Measurements from ENCODE around the gene CHAT. TPM values are rescaled to one million over a fixed set of nuclear protein-coding genes. Genes with fewer than 3 reads are reported as not detected.

The CHAT gene
- total and polyA plus RNA-seq, 3 donors from 2014 or later: 0.75 to 1.7 (median 0.93) TPM

DNA sequence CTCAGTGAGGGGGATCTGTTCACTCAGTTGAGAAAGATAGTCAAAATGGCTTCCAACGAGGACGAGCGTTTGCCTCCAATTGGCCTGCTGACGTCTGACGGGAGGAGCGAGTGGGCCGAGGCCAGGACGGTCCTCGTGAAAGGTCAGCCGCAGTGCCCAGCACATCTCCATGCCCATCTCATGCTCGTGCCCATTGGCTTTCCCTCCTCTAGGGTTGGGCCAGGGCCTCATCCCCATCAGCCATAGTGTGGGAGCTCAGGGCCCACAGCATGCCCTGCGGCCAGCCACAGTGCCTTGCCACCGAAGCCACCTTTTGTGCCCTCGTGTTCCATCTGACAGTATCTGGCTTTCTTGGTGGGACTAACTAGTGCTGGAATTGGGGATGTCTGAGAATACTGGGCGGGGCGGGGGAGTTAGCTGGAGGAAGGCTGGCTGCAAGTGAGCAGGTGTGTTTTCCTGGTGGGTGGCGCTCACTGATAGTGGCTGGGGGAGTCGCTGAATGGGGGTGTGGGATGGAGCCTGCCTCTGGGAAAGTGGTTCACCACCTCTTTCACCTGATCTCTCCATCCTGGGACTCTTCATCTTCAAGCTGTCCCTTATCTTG, 13.9 kb downstream of the CHAT start:
- Histone ChIP-seq H3K36me3 (ENCODE audit: low read depth, missing control alignments) (no peaks in the 10 kb centered on the region), H3K4me3 (no peak overlapping the region), H3K27me3 (no peaks in the 10 kb centered on the region), H3K27ac (no peak overlapping the region), H3K9me3 (no peaks in the 10 kb centered on the region), H3K4me1 (no peaks in the 10 kb centered on the region)
- intact Hi-C loops (cut with DNase I; ENCODE audit: low total_unique reads): no loop called here
- DNase-seq: no peak
- no peak for TF ChIP-seq POLR2A (IDR thresholded peaks at IDR 0.05)
- TF ChIP-seq, protein P1, sequence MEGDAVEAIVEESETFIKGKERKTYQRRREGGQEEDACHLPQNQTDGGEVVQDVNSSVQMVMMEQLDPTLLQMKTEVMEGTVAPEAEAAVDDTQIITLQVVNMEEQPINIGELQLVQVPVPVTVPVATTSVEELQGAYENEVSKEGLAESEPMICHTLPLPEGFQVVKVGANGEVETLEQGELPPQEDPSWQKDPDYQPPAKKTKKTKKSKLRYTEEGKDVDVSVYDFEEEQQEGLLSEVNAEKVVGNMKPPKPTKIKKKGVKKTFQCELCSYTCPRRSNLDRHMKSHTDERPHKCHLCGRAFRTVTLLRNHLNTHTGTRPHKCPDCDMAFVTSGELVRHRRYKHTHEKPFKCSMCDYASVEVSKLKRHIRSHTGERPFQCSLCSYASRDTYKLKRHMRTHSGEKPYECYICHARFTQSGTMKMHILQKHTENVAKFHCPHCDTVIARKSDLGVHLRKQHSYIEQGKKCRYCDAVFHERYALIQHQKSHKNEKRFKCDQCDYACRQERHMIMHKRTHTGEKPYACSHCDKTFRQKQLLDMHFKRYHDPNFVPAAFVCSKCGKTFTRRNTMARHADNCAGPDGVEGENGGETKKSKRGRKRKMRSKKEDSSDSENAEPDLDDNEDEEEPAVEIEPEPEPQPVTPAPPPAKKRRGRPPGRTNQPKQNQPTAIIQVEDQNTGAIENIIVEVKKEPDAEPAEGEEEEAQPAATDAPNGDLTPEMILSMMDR (IDR thresholded peaks at IDR 0.05): no peak
- 89 to 93% methylated on average over 18 of the region's 18 CpGs for WGBS, 2 donors

GRCh38 chr10:49628599-49628998, 14.8 kb downstream of the CHAT start:
- no peak for DNase-seq
- Histone ChIP-seq H3K27me3 (no peaks in the 10 kb centered on the region), H3K36me3 (ENCODE audit: low read depth, missing control alignments) (no peaks in the 10 kb centered on the region), H3K27ac (no peak overlapping the region), H3K4me1 (no peaks in the 10 kb centered on the region), H3K4me3 (no peak overlapping the region), H3K9me3 (no peaks in the 10 kb centered on the region)
- intact Hi-C loops (cut with DNase I; ENCODE audit: low total_unique reads): no loop called here
- WGBS, 2 donors: 90 to 93% methylated on average over 8 of the region's 8 CpGs
- no peak for TF ChIP-seq POLR2A (IDR thresholded peaks at IDR 0.05)
- TF ChIP-seq, protein P1 (IDR thresholded peaks at IDR 0.05): no peak

GRCh38 chr10:49629431-49629881, 15.6 kb downstream of the CHAT start:
- intact Hi-C loops (cut with DNase I; ENCODE audit: low total_unique reads): no loop called here
- no peak for DNase-seq
- Histone ChIP-seq H3K36me3 (ENCODE audit: low read depth, missing control alignments) (no peaks in the 10 kb centered on the region), H3K4me1 (no peaks in the 10 kb centered on the region), H3K27ac (no peak overlapping the region), H3K4me3 (no peak overlapping the region), H3K9me3 (no peaks in the 10 kb centered on the region), H3K27me3 (no peaks in the 10 kb centered on the region)
- TF ChIP-seq, protein P1 (IDR thresholded peaks at IDR 0.05): no peak
- TF ChIP-seq POLR2A (IDR thresholded peaks at IDR 0.05): no peak
- 85% methylated on average over 9 of the region's 9 CpGs for WGBS, 2 donors

- intact Hi-C loops (cut with DNase I; ENCODE audit: low total_unique reads): no loop called here
- H3K9me3 ChIP-seq: no peaks in the 10 kb centered on the region
- H3K4me3 ChIP-seq: no peak overlapping the region
- H3K27ac ChIP-seq: no peak overlapping the region
- 90 to 92% methylated on average over 6 of the region's 6 CpGs for WGBS, 2 donors
- H3K4me1 ChIP-seq: no peaks in the 10 kb centered on the region
- no peaks in the 10 kb centered on the region for H3K36me3 ChIP-seq (ENCODE audit: low read depth, missing control alignments)
- DNase-seq: no peak
- no peaks in the 10 kb centered on the region for H3K27me3 ChIP-seq
- TF ChIP-seq, protein P1 (IDR thresholded peaks at IDR 0.05): no peak
Measured at GRCh38 chr10:49631975-49632374, 18.1 kb downstream of the CHAT start.
